Right lobe of liver (tissue), 6 donors: Measurements from ENCODE around the gene SMAD7. TPM values are rescaled to one million over a fixed set of nuclear protein-coding genes. Genes with fewer than 3 reads are reported as not detected.

ENCODE experiments used
- ATAC-seq, 4 donors: fragments of 200-7000 bp; cut with Tn5 transposase; one replicate each; pipeline ENCODE4 v1.9.1; 2020; ENCODE audit warnings: mild to moderate bottlenecking in 4 of 4, moderate library complexity in 4 of 4
- DNase-seq, 3 donors: peaks; one replicate each; pipeline ENCODE4 v3.0.0-alpha.2; 2020
- H3K27ac ChIP-seq, 3 donors: fragments of 200-600 bp; one replicate each; pipeline ENCODE4 v1.8.0; 2022
- H3K27me3 ChIP-seq, 2 donors: fragments of 200-600 bp; one replicate each; pipeline ENCODE4 v1.8.0; 2022
- H3K36me3 ChIP-seq, 4 donors: fragments of 200-600 bp; sonication (generic) in 1 of 4; one replicate each; pipeline versions ENCODE4 v1.5.1 to v1.8.0; 2017 to 2022; ENCODE audit warnings: control low read depth in 1 of 4
- H3K4me1 ChIP-seq, 4 donors: fragments of 200-600 bp; sonication (generic) in 1 of 4; one replicate each; pipeline versions ENCODE4 v1.5.1 to v1.8.0; 2017 to 2022; ENCODE audit warnings: control low read depth in 1 of 4
- H3K4me3 ChIP-seq, 3 donors: fragments of 200-600 bp; one replicate each; pipeline ENCODE4 v1.8.0; 2022
- H3K9me3 ChIP-seq, 4 donors: fragments of 200-600 bp; sonication (generic) in 1 of 4; one replicate each; pipeline versions ENCODE4 v1.5.1 to v1.8.0; 2017 to 2022; ENCODE audit warnings: control low read depth in 1 of 4
- POLR2A ChIP-seq: fragments of 450-650 bp; IDR thresholded peaks from one replicate; pipeline ENCODE4 v1.6.1; 2017; ENCODE audit warnings: antibody characterized with exemption, mild to moderate bottlenecking
- WGBS: methylation state at CpG from one replicate; pipeline ENCODE4 v1.1.6; 2018; ENCODE audit warnings: low coverage, low lambda C conversion rate; ENCODE audit not compliant: insufficient coverage; ENCODE audit errors: missing lambda C conversion rate; 5-methylcytosine and 5-hydroxymethylcytosine counted together
- intact Hi-C, 2 donors: fragments of 100-400 bp; cut with DNase I; formaldehyde crosslinking; loops; one replicate each; pipeline versions ENCODE4 v1.11.2 to v1.14.1; 2022
- total RNA-seq, 6 experiments: library from RNA; depleted of rRNA in 2 of 6; stranded (reverse); fragments of >200 nt in 2 of 6; fragmentation: NEBNext Ultra II Directional in 3 of 6; extraction: Animal tissue kit (Norgen Biotek cat#: 25700) in 3 of 6; gene quantifications; one replicate each; pipeline versions ENCODE4 v1.1.0 to v1.2.4, GENCODE V29; 2016 to 2023
- TF ChIP-seq, protein P1 (sequence below), 4 donors: fragments of 200-600 bp in 3 of 4; fragments of 450-650 bp in 1 of 4; IDR thresholded peaks; one replicate each; pipeline versions ENCODE4 v1.5.1 to v1.8.0; 2016 to 2022; ENCODE audit warnings: antibody characterized with exemption in 4 of 4, mild to moderate bottlenecking in 2 of 4
- donor health status: DM: no; HTN: yes; CAD: no.
- donor health status: DM: no; HTN: no; CAD: no.
- donor health status: DM: no; HTN: no; CAD: no.
- donor health status: DM: no; HTN: yes; CAD: no.
- donor health status: DM: no; HTN: yes; CAD: no.

The SMAD7 gene
- total RNA-seq, 6 experiments from 2014 or later = 8.2 to 13.5 (median 11.0) TPM

GRCh38 chr18:48892146-48892855 lies 58.5 kb downstream of the SMAD7 start:
- H3K27me3 ChIP-seq = no peaks in the 10 kb centered on the region
- H3K27ac ChIP-seq = no peak overlapping the region
- ATAC-seq (no peak), DNase-seq (no peak)
- 83% methylated on average over 10 of the region's 22 CpGs for WGBS
- no peaks in the 10 kb centered on the region for H3K36me3 ChIP-seq
- H3K9me3 ChIP-seq = no peaks in the 10 kb centered on the region
- H3K4me3 ChIP-seq = no peak overlapping the region
- no peak for TF ChIP-seq POLR2A
- TF ChIP-seq, protein P1, sequence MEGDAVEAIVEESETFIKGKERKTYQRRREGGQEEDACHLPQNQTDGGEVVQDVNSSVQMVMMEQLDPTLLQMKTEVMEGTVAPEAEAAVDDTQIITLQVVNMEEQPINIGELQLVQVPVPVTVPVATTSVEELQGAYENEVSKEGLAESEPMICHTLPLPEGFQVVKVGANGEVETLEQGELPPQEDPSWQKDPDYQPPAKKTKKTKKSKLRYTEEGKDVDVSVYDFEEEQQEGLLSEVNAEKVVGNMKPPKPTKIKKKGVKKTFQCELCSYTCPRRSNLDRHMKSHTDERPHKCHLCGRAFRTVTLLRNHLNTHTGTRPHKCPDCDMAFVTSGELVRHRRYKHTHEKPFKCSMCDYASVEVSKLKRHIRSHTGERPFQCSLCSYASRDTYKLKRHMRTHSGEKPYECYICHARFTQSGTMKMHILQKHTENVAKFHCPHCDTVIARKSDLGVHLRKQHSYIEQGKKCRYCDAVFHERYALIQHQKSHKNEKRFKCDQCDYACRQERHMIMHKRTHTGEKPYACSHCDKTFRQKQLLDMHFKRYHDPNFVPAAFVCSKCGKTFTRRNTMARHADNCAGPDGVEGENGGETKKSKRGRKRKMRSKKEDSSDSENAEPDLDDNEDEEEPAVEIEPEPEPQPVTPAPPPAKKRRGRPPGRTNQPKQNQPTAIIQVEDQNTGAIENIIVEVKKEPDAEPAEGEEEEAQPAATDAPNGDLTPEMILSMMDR (IDR thresholded peaks at IDR 0.05) = no peak
- intact Hi-C loops = no loop called here
- peaks cover 0 to 6% (median 3%) of the 10 kb centered on the region in 4 donors for H3K4me1 ChIP-seq

DNA sequence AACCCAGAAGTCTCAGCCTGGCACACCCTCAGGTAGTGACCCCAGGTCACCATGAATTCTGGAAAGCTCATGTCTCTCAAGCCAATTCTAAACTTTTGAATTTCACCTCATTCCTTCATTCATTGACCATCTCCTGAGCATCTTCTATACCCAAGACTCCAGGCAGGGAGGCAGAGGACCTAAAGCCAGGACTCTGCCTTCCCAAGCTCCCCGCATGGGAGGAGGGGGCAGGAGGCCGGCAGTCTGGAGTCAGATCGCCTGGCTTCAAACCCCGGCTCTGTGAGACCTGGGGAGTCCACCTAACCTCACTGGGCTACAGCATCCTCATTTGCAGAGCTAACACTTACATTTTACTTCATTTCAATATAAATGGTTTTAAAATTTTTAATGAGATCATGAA lies 59.0 kb downstream of the SMAD7 start:
- DNase-seq (no peak), ATAC-seq (no peak)
- no peaks in the 10 kb centered on the region for H3K36me3 ChIP-seq
- intact Hi-C loops = no loop called here
- no peak overlapping the region for H3K4me3 ChIP-seq
- 91% methylated on average over 4 of the region's 4 CpGs for WGBS
- H3K27ac ChIP-seq = no peak overlapping the region
- no peaks in the 10 kb centered on the region for H3K27me3 ChIP-seq
- peaks cover 0 to 6% (median 3%) of the 10 kb centered on the region in 4 donors for H3K4me1 ChIP-seq
- H3K9me3 ChIP-seq = no peaks in the 10 kb centered on the region
- TF ChIP-seq, protein P1 (IDR thresholded peaks at IDR 0.05) = no peak
- no peak for TF ChIP-seq POLR2A

DNA sequence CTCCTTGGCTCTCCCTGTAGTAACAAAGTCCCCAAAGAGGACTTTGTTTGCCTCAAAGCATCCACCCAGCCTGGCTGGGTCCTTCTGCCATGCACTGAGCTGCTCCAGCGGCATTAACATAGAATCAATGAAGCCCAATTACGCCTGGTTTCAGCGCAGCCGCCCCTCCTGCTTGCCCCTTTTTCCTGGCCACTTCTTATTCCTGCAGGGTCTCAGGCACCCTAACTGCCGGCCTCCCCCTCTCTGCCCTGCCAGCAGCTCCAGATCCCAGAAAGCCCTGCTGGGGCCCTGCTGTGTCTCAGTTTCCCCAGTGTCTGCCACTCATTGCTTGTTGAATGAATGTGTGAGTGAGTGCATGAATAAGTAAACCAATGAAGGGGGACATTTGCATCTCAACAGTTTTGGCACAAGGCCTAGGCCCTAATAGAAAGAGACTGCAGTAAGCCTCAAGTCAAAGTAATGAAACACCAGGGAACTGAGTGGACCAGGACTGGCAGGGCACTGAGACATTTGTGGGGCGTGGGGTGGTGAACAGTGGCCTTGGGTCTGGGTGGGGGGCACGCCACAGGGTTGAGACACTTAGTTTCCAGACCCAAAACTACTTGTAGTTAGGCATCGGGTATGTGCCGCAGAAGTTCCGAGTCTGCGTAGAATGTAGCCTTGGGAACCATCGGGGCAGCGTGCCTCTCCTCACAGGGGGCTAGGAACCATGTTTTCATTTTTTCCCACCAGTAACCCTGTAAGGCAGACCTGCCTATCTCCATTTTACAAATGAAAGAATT lies 60.6 kb downstream of the SMAD7 start:
- Histone ChIP-seq H3K4me1 (peaks cover 0 to 6% (median 3%) of the 10 kb centered on the region in 4 donors), H3K36me3 (no peaks in the 10 kb centered on the region), H3K4me3 (no peak overlapping the region), H3K9me3 (no peaks in the 10 kb centered on the region), H3K27me3 (no peaks in the 10 kb centered on the region), H3K27ac (no peak overlapping the region)
- TF ChIP-seq POLR2A = no peak
- TF ChIP-seq, protein P1 (IDR thresholded peaks at IDR 0.05) = no peak
- DNase-seq = no peak
- WGBS = 100% methylated on average over 1 of the region's 13 CpGs
- intact Hi-C loops = no loop called here
- ATAC-seq = no peak

- Histone ChIP-seq H3K4me1 (peaks cover 0 to 6% (median 3%) of the 10 kb centered on the region in 4 donors), H3K36me3 (no peaks in the 10 kb centered on the region), H3K27ac (no peak overlapping the region), H3K9me3 (no peaks in the 10 kb centered on the region), H3K27me3 (no peaks in the 10 kb centered on the region), H3K4me3 (no peak overlapping the region)
- no CpG with 5 or more reads among the region's 18 CpGs for WGBS
- TF ChIP-seq, protein P1 (IDR thresholded peaks at IDR 0.05) = no peak
- TF ChIP-seq POLR2A = no peak
- DNase-seq = no peak
- ATAC-seq = no peak
- intact Hi-C loops = no loop called here
Measured at GRCh38 chr18:48889115-48889941, 61.4 kb downstream of the SMAD7 start.
